Measurements from ENCODE around the gene TBL1X. TPM values are rescaled to one million over a fixed set of nuclear protein-coding genes. Genes with fewer than 3 reads are reported as not detected.

The TBL1X gene
- total and polyA plus RNA-seq, 2 experiments from 2014 or later: 8.7 to 26.9 TPM

DNA sequence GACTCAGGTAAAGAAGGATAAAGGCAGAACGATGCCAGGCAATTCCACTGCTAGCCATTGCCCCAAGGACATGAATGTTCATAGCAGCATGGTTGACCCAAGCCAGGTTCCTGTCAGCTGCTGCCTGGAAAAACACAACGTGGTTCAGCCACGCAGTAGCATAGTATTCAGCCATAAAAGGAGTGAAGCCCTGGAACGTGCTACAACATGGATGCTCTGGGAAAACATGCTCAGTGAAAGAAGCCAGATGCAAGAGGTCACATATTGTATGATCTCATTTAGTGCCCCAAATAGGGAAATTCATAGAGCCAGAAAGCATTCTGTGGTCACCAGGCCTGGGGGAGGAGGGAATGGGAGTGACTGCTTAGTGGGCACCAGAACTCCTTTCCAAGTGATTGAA lies 170.9 kb downstream of the TBL1X start:
- Mint-ChIP-seq H3K27me3 (ENCODE audit: insufficient read depth, low read depth, poor library complexity) (no peaks in the 10 kb centered on the region), H3K27ac (no peak overlapping the region), H3K4me1 (peaks cover 24% of the 10 kb centered on the region), H3K36me3 (ENCODE audit: low read depth) (no peaks in the 10 kb centered on the region), H3K4me3 (no peak overlapping the region), H3K9me3 (no peaks in the 10 kb centered on the region)
- Histone ChIP-seq H3K79me2 (replicated peaks; ENCODE audit: insufficient read depth) (no peaks in the 10 kb centered on the region), H4K20me1 (replicated peaks; ENCODE audit: insufficient read depth) (no peaks in the 10 kb centered on the region), H3K36me3 (ENCODE audit: insufficient read depth) (no peaks in the 10 kb centered on the region), H3K4me3 (no peak overlapping the region), H3K4me1 (ENCODE audit: insufficient read depth) (peaks cover 3% of the 10 kb centered on the region; the same call in 1 of the 2 replicates), H3K27ac (ENCODE audit: low read depth) (no peak overlapping the region), H3K27me3 (ENCODE audit: insufficient read depth) (no peaks in the 10 kb centered on the region), H3F3A (replicated peaks; ENCODE audit: low read depth) (no peaks in the 10 kb centered on the region), H2AFZ (no peak overlapping the region), H3K9me2 (ENCODE audit: insufficient read depth) (no peaks in the 10 kb centered on the region), H3K4me2 (no peak overlapping the region)
- TF ChIP-seq, protein P1, sequence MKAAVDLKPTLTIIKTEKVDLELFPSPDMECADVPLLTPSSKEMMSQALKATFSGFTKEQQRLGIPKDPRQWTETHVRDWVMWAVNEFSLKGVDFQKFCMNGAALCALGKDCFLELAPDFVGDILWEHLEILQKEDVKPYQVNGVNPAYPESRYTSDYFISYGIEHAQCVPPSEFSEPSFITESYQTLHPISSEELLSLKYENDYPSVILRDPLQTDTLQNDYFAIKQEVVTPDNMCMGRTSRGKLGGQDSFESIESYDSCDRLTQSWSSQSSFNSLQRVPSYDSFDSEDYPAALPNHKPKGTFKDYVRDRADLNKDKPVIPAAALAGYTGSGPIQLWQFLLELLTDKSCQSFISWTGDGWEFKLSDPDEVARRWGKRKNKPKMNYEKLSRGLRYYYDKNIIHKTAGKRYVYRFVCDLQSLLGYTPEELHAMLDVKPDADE (IDR thresholded peaks at IDR 0.05): no peak
- TF ChIP-seq, protein P2, sequence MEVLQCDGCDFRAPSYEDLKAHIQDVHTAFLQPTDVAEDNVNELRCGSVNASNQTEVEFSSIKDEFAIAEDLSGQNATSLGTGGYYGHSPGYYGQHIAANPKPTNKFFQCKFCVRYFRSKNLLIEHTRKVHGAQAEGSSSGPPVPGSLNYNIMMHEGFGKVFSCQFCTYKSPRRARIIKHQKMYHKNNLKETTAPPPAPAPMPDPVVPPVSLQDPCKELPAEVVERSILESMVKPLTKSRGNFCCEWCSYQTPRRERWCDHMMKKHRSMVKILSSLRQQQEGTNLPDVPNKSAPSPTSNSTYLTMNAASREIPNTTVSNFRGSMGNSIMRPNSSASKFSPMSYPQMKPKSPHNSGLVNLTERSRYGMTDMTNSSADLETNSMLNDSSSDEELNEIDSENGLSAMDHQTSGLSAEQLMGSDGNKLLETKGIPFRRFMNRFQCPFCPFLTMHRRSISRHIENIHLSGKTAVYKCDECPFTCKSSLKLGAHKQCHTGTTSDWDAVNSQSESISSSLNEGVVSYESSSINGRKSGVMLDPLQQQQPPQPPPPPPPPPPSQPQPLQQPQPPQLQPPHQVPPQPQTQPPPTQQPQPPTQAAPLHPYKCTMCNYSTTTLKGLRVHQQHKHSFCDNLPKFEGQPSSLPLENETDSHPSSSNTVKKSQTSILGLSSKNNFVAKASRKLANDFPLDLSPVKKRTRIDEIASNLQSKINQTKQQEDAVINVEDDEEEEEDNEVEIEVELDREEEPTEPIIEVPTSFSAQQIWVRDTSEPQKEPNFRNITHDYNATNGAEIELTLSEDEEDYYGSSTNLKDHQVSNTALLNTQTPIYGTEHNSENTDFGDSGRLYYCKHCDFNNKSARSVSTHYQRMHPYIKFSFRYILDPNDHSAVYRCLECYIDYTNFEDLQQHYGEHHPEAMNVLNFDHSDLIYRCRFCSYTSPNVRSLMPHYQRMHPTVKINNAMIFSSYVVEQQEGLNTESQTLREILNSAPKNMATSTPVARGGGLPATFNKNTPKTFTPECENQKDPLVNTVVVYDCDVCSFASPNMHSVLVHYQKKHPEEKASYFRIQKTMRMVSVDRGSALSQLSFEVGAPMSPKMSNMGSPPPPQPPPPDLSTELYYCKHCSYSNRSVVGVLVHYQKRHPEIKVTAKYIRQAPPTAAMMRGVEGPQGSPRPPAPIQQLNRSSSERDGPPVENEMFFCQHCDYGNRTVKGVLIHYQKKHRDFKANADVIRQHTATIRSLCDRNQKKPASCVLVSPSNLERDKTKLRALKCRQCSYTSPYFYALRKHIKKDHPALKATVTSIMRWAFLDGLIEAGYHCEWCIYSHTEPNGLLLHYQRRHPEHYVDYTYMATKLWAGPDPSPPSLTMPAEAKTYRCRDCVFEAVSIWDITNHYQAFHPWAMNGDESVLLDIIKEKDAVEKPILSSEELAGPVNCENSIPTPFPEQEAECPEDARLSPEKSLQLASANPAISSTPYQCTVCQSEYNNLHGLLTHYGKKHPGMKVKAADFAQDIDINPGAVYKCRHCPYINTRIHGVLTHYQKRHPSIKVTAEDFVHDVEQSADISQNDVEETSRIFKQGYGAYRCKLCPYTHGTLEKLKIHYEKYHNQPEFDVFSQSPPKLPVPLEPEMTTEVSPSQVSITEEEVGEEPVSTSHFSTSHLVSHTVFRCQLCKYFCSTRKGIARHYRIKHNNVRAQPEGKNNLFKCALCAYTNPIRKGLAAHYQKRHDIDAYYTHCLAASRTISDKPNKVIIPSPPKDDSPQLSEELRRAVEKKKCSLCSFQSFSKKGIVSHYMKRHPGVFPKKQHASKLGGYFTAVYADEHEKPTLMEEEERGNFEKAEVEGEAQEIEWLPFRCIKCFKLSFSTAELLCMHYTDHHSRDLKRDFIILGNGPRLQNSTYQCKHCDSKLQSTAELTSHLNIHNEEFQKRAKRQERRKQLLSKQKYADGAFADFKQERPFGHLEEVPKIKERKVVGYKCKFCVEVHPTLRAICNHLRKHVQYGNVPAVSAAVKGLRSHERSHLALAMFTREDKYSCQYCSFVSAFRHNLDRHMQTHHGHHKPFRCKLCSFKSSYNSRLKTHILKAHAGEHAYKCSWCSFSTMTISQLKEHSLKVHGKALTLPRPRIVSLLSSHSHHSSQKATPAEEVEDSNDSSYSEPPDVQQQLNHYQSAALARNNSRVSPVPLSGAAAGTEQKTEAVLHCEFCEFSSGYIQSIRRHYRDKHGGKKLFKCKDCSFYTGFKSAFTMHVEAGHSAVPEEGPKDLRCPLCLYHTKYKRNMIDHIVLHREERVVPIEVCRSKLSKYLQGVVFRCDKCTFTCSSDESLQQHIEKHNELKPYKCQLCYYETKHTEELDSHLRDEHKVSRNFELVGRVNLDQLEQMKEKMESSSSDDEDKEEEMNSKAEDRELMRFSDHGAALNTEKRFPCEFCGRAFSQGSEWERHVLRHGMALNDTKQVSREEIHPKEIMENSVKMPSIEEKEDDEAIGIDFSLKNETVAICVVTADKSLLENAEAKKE (CRISPR knock-in tag; IDR thresholded peaks at IDR 0.05): no peak
- no peak for TF ChIP-seq CREB1 (CRISPR knock-in tag; IDR thresholded peaks at IDR 0.05; ENCODE audit: low read depth)
- no peak for TF ChIP-seq JUNB (IDR thresholded peaks at IDR 0.05; ENCODE audit: unreplicated experiment)
- TF ChIP-seq, protein P3, sequence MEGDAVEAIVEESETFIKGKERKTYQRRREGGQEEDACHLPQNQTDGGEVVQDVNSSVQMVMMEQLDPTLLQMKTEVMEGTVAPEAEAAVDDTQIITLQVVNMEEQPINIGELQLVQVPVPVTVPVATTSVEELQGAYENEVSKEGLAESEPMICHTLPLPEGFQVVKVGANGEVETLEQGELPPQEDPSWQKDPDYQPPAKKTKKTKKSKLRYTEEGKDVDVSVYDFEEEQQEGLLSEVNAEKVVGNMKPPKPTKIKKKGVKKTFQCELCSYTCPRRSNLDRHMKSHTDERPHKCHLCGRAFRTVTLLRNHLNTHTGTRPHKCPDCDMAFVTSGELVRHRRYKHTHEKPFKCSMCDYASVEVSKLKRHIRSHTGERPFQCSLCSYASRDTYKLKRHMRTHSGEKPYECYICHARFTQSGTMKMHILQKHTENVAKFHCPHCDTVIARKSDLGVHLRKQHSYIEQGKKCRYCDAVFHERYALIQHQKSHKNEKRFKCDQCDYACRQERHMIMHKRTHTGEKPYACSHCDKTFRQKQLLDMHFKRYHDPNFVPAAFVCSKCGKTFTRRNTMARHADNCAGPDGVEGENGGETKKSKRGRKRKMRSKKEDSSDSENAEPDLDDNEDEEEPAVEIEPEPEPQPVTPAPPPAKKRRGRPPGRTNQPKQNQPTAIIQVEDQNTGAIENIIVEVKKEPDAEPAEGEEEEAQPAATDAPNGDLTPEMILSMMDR (conservative IDR thresholded peaks at IDR 0.05; ENCODE audit: low read depth in 2 of 2): no peak
- ATAC-seq (no peak), DNase-seq (ENCODE audit: low spot score) (no peak)

Data from GM23338 (cell line).